HEK293T (cell line): ENCODE results near the gene TPMT.

ENCODE experiments used
- FOXK2 ChIP-seq: fragments of 450-650 bp; IDR thresholded peaks from 2 replicates; pipeline ENCODE4 v1.6.1; 2016; ENCODE audit warnings: mild to moderate bottlenecking
- FOXM1 ChIP-seq: fragments of 450-650 bp; IDR thresholded peaks from 2 replicates; pipeline ENCODE4 v1.6.1; 2017; ENCODE audit warnings: mild to moderate bottlenecking, borderline replicate concordance
- LEF1 ChIP-seq: fragments of 450-650 bp; IDR thresholded peaks from 2 replicates; pipeline ENCODE4 v1.6.1; 2017; ENCODE audit warnings: mild to moderate bottlenecking, borderline replicate concordance
- SUZ12 ChIP-seq: fragments of 450-650 bp; IDR thresholded peaks from 2 replicates; pipeline ENCODE4 v1.6.1; 2016; ENCODE audit warnings: mild to moderate bottlenecking

DNA sequence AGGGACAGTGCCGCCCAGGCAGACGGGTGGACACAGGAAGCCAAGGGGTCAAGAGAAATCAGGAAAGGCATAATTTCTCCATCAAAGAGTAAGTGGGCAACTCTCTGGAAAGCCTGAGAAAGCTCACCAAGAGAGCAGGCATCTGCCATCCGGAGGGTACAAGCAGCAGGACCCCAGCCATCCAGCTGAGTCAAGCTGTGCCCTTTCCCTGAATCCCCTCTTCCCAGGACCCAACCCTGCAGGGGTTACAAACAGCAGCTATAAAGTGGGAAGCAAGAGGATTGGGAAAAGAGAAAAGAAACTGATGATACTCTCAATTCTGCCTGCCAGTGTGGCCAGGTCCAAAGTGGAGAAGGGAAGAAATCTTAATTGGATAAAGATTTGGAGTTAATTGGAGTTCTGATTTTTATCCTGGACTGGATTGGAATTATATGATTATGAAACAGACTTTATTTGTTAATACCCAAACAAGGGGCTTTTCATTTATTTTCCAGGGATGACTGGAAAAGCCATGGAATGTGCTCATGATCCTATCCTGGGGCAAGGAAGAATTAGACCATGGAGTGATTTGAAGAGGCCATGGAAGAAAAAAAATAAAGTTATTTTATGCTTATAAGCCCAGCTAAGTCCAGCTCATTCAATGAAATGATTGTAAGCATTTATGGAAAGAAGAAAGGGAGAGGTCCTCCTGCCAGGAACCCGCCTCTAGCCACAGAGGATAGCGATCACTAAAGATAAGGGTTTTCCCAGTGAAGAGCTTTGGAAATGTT, 67.3 kb downstream of the TPMT start:
- TF ChIP-seq FOXK2 (no peak), FOXM1 (no peak), LEF1 (no peak), SUZ12 (no peak)
